GM23248 (cell line): Measurements from ENCODE around the gene HPN.

Experiments used
- EZH2 ChIP-seq: fragments of 200-600 bp; sonication (generic); IDR thresholded peaks from 2 replicates; pipeline ENCODE4 v1.6.1; 2018; ENCODE audit warnings: antibody characterized with exemption, mild to moderate bottlenecking; ENCODE audit not compliant: insufficient read depth, poor library complexity, severe bottlenecking
- EZH2phosphoT487 ChIP-seq: fragments of 200-600 bp; sonication (generic); IDR thresholded peaks from 2 replicates; pipeline ENCODE4 v1.6.1; 2018; ENCODE audit warnings: antibody characterized with exemption, moderate library complexity, mild to moderate bottlenecking, low read depth; ENCODE audit not compliant: insufficient read depth

- TF ChIP-seq EZH2 (no peak), EZH2phosphoT487 (no peak)
Measured at GRCh38 chr19:35066691-35067563, 25.4 kb downstream of the HPN start.
